Body of pancreas (tissue), 4 donors: ENCODE results near the gene UNCX. TPM values are rescaled to one million over a fixed set of nuclear protein-coding genes. Genes with fewer than 3 reads are reported as not detected.

Experiments used
- ATAC-seq: fragments of 150-250 bp; one replicate; pipeline ENCODE4 v1.9.1; 2016
- DNase-seq, 4 donors: peaks; one replicate each; pipeline ENCODE4 v3.0.0-alpha.2; 2019
- H3K27ac ChIP-seq, 4 donors: fragments of 200-600 bp; sonication (generic); 1 replicate in 3 of 4; 2 replicates in 1 of 4; pipeline versions ENCODE4 v1.5.1 to v1.6.1; 2016 to 2019; ENCODE audit warnings: mild to moderate bottlenecking in 1 of 4, mixed read lengths in 1 of 4, moderate library complexity in 1 of 4
- H3K27me3 ChIP-seq, 2 donors: fragments of 200-600 bp; sonication (generic); one replicate each; pipeline ENCODE4 v1.6.0; 2016; ENCODE audit warnings: mild to moderate bottlenecking in 1 of 2
- H3K36me3 ChIP-seq, 2 donors: fragments of 200-600 bp; sonication (generic); replicated peaks in 1 of 2; 2 replicates each; pipeline ENCODE4 v1.5.1; 2016; ENCODE audit warnings: low read depth in 2 of 2; ENCODE audit not compliant: insufficient read depth in 1 of 2
- H3K4me1 ChIP-seq: fragments of 200-600 bp; sonication (generic); one replicate; pipeline ENCODE4 v1.6.0; 2016
- H3K4me3 ChIP-seq, 2 donors: fragments of 200-600 bp; sonication (generic); 1 replicate in 1 of 2; 2 replicates in 1 of 2; pipeline ENCODE4 v1.5.1; 2016 to 2019
- H3K9me3 ChIP-seq, 3 donors: fragments of 200-600 bp; sonication (generic); 1 replicate in 2 of 3; 2 replicates in 1 of 3; pipeline ENCODE4 v1.5.1; 2016
- POLR2A ChIP-seq, 3 donors: fragments of 450-650 bp; IDR thresholded peaks; one replicate each; pipeline ENCODE4 v1.6.1; 2016; ENCODE audit warnings: antibody characterized with exemption in 3 of 3, mild to moderate bottlenecking in 2 of 3
- WGBS, 2 donors: methylation state at CpG; one replicate each; pipeline ENCODE4 v1.1.5; 2017; 5-methylcytosine and 5-hydroxymethylcytosine counted together
- intact Hi-C: fragments of 100-400 bp; cut with DNase I; formaldehyde crosslinking; loops from one replicate; pipeline ENCODE4 v1.15.1; 2023
- total RNA-seq, 2 donors: library from RNA; depleted of rRNA; stranded (reverse); fragments of >200 nt; gene quantifications; one replicate each; pipeline ENCODE4 v1.1.0, GENCODE V29; 2016
- TF ChIP-seq, protein P1 (sequence below), 7 experiments: fragments of 450-650 bp in 4 of 7; fragments of 200-600 bp in 3 of 7; sonication (generic) in 3 of 7; IDR thresholded peaks; one replicate each; pipeline ENCODE4 v1.5.1; 2016 to 2019; ENCODE audit warnings: antibody characterized with exemption in 7 of 7

The UNCX gene
- total RNA-seq, 2 donors from 2014 or later, result not detected

DNA sequence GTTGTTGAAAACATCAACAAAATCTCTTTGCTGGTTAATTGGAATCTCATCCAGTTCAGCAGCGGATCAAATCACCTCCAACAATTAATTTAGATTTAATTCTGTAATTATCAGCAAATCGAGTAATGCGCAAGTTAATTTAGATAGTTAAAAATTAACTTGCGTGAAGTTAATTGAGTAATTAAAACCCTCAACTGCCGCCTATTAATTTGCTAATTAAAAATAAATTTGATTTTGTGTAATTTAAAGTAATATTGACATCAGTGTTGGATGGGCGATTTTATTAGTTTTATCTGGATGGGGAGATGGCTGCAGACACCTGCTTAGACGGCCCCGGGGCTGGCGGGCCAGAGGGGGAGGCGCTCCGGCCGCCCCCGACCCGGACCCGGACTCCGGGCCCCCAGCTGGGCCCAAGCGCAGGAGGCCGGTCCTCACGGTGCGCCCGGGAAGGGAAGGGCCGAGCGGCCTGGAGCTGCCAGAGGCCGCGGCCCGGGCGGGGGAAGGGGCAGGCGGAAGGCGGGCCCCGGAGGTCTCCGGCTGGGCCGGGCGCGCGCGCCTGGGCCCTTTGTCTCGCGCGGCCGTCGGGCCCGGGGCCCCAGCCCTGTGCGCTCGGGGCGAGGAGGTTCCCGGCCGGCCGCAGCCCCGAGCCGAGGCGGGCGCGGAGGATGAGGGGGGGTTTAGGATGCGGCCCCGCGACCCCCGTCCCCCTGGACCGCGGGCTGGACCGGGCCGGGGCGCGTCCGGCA is 3.3 kb upstream of the UNCX start:
- no peak overlapping the region for H3K27ac ChIP-seq
- intact Hi-C loops, result loop anchor here (10.0 kb wide), 1 partner anchor 185 kb away; no protein-coding TSS in a partner anchor

DNA sequence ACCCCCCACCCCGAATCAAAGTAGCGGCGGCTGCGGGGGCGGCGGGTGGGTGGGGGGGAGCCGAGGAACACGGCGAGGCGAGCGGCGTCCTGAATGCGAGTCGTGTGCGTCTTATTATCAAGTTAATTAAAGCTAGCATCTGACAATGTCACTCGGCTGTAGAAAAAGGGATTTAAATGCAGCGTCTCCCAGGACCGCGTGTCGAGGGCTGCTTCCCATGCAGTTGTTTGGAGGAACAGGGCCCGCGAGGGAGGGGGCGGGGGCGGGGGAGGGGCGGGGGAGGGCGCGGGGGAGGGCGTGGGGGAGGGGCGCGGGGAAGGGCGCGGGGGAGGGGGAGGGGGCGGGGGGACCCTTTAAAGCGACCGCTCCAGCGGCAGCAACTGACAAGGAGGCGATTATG is 2.7 kb upstream of the UNCX start:
- no peak for TF ChIP-seq POLR2A (IDR thresholded peaks at IDR 0.05)
- TF ChIP-seq, protein P1, sequence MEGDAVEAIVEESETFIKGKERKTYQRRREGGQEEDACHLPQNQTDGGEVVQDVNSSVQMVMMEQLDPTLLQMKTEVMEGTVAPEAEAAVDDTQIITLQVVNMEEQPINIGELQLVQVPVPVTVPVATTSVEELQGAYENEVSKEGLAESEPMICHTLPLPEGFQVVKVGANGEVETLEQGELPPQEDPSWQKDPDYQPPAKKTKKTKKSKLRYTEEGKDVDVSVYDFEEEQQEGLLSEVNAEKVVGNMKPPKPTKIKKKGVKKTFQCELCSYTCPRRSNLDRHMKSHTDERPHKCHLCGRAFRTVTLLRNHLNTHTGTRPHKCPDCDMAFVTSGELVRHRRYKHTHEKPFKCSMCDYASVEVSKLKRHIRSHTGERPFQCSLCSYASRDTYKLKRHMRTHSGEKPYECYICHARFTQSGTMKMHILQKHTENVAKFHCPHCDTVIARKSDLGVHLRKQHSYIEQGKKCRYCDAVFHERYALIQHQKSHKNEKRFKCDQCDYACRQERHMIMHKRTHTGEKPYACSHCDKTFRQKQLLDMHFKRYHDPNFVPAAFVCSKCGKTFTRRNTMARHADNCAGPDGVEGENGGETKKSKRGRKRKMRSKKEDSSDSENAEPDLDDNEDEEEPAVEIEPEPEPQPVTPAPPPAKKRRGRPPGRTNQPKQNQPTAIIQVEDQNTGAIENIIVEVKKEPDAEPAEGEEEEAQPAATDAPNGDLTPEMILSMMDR (IDR thresholded peaks at IDR 0.05), result no peak
- intact Hi-C loops, result loop anchor here (10.0 kb wide), 1 partner anchor 185 kb away; no protein-coding TSS in a partner anchor
- peaks cover 7 to 74% of the 10 kb centered on the region in 2 donors for H3K27me3 ChIP-seq
- H3K4me1 ChIP-seq, result peaks cover 10% of the 10 kb centered on the region
- no peak overlapping the region for H3K27ac ChIP-seq
- H3K4me3 ChIP-seq, result no peak overlapping the region
- H3K9me3 ChIP-seq, result no peaks in the 10 kb centered on the region
- no peaks in the 10 kb centered on the region for H3K36me3 ChIP-seq
- WGBS, 2 donors, result 3 to 4% methylated on average over 19 to 20 of the region's 37 CpGs
- ATAC-seq (no peak), DNase-seq (no peak)

More for the DNA sequence above, 3.3 kb upstream of the UNCX start:
- H3K36me3 ChIP-seq, result no peaks in the 10 kb centered on the region
- TF ChIP-seq POLR2A (IDR thresholded peaks at IDR 0.05), result no peak
- TF ChIP-seq, protein P1 (IDR thresholded peaks at IDR 0.05), result no peak
- ATAC-seq (no peak), DNase-seq (no peak)
- WGBS, 2 donors, result 6 to 11% methylated on average over 26 to 52 of the region's 64 CpGs
- H3K4me3 ChIP-seq, result no peak overlapping the region
- peaks cover 10% of the 10 kb centered on the region for H3K4me1 ChIP-seq
- H3K9me3 ChIP-seq, result no peaks in the 10 kb centered on the region
- H3K27me3 ChIP-seq, result peaks cover 7 to 75% of the 10 kb centered on the region in 2 donors

DNA sequence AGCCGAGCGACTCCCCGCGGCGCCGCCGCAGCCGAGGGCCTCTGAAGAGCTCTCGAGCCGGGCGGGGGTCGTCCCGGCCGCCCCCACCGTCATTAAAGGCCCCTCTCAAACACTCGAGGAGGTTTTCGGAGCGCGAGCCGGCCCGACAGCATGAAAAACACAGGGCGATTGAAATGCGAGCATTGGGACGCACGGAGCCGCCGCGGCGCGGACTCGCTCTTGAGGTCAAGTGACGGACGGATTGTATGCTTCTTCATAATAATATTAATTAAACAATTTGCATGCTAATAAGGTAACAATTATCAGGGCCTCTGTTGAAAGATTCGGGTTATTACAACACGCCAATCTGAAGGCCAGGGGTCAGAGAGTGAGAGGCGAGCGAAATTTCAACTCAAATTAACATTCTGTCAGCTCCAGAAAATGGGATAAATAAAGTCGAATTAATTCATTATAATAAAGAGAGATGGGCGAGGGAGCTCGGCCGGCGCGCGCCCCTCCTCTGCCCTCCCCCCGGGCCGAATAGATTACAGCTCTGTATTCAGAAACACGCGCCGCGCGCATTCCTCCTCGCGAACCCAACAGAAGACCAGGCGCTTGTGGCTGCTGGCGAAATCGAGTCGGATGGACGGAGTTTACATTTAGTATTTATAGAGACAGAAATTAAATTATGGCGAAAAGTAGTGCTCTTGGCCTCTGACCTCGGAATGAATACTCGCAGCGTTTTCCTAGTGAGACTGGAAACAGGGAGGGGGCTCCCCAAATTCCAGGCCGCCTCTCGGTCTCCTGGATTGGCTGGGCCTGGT is 2.1 kb upstream of the UNCX start:
- ATAC-seq (no peak), DNase-seq (no peak)
- Histone ChIP-seq H3K27me3 (peaks cover 6 to 79% of the 10 kb centered on the region in 2 donors), H3K36me3 (no peaks in the 10 kb centered on the region), H3K4me3 (no peak overlapping the region), H3K27ac (no peak overlapping the region), H3K9me3 (no peaks in the 10 kb centered on the region), H3K4me1 (peaks cover 14% of the 10 kb centered on the region)
- intact Hi-C loops, result no loop called here
- WGBS, 2 donors, result 9 to 16% methylated on average over 52 to 64 of the region's 64 CpGs
- TF ChIP-seq POLR2A (IDR thresholded peaks at IDR 0.05), result no peak
- TF ChIP-seq, protein P1 (IDR thresholded peaks at IDR 0.05), result no peak

DNA sequence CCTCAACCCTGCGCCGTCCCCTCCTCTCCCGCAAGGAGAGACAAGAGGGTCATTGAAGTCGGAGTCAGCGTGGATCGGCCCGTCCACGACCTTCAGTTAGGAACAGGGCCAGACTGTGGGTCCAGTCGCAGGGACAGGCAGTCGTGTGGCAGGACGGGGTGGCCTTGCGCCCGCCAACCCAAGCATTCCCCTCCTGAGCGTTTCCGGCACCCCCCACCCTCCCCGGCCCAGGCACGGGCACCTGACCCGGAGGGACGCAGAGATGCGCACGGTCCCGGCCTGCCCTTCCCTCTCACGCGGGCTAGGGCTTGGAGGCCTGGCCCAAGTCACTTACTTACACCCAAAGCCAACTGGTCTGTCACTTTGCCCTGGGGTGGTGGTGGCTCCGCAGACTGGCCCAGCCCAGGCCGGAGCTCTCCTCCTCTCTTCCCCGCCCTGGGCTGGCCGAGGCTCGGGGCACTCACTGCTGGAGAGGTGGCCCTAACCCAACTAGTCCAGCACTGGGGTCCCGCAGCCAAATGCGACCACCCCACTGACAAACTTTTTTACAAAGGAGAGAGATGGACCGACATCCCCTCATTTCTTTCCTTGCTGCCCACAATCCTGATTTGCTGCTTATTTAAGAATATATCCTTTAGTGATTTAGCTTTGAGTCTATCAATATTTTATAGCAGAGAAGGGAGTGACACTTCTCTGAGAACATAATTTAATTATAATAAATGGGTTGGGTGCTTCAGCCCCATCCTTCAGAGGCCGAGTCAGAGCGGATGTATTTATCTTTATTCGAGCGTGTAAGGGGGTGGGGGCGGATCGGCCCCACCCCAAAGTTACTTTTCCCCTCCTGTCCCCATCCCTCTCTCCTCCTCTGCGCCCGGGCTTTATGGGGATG is 1.2 kb upstream of the UNCX start:
- no peak overlapping the region for H3K27ac ChIP-seq
- intact Hi-C loops, result no loop called here
- no peak overlapping the region for H3K4me3 ChIP-seq
- no peaks in the 10 kb centered on the region for H3K9me3 ChIP-seq
- 4% methylated on average over 22 to 39 of the region's 40 CpGs for WGBS, 2 donors
- H3K27me3 ChIP-seq, result peaks cover 4 to 73% of the 10 kb centered on the region in 2 donors
- TF ChIP-seq, protein P1 (IDR thresholded peaks at IDR 0.05), result no peak
- TF ChIP-seq POLR2A (IDR thresholded peaks at IDR 0.05), result no peak
- ATAC-seq (no peak), DNase-seq (no peak)
- H3K4me1 ChIP-seq, result peaks cover 17% of the 10 kb centered on the region
- no peaks in the 10 kb centered on the region for H3K36me3 ChIP-seq
